C4-2B (cell line): ENCODE measurements around the gene SMIM10L2A.

ENCODE experiments used
- H3K27ac ChIP-seq: fragments of 450-650 bp; 2 replicates; pipeline ENCODE4 v1.5.1; 2017
- ZFX ChIP-seq: fragments of 450-650 bp; IDR thresholded peaks from 2 replicates; pipeline ENCODE4 v1.6.1; 2017
- TF ChIP-seq, protein P1 (sequence below): fragments of 450-650 bp; conservative IDR thresholded peaks from 2 replicates; pipeline ENCODE4 v1.5.1; 2017; ENCODE audit warnings: mild to moderate bottlenecking

SMIM10L2A gene

DNA sequence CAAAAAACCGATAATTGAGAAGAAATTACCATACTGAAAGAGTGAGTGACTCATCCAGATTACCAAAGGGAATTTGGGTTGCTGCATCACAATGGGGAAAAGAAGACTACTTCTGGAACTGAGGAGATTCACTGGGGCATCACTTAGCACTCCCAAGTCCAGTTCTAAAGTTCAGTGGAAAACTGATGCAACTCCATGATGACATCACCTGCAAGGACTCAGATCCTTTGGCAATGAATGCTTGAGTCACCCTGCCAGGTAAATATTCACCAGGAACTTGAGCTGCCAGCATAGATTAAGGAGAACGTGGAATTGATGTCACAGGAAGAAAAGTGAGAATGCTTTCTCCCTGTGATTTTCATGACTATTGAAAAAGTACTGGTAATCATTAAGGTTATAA is 32.0 kb upstream of the SMIM10L2A start:
- TF ChIP-seq, protein P1, sequence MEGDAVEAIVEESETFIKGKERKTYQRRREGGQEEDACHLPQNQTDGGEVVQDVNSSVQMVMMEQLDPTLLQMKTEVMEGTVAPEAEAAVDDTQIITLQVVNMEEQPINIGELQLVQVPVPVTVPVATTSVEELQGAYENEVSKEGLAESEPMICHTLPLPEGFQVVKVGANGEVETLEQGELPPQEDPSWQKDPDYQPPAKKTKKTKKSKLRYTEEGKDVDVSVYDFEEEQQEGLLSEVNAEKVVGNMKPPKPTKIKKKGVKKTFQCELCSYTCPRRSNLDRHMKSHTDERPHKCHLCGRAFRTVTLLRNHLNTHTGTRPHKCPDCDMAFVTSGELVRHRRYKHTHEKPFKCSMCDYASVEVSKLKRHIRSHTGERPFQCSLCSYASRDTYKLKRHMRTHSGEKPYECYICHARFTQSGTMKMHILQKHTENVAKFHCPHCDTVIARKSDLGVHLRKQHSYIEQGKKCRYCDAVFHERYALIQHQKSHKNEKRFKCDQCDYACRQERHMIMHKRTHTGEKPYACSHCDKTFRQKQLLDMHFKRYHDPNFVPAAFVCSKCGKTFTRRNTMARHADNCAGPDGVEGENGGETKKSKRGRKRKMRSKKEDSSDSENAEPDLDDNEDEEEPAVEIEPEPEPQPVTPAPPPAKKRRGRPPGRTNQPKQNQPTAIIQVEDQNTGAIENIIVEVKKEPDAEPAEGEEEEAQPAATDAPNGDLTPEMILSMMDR = no peak
- TF ChIP-seq ZFX = no peak
- H3K27ac ChIP-seq = no peak overlapping the region

DNA sequence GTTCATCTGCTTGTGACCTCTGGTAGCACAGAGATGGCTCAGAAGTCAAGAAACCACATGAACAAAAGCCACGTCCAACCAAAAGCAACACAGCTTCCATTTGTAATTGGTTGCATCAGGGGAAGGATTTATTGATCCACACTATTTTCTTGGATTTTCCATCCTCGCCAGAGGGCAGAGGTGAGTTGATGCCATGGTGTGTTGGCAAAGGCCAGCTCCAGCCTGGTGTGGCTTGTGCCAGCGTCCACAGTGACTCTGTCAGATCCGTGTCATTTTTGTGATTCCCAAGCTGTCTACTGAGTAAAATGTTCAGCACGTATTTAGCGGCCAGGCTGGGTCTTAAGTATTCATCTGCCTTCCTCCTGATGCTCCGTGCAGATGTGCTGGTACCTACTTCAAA is 30.0 kb upstream of the SMIM10L2A start:
- TF ChIP-seq, protein P1 = no peak
- no peak for TF ChIP-seq ZFX
- no peak overlapping the region for H3K27ac ChIP-seq

DNA sequence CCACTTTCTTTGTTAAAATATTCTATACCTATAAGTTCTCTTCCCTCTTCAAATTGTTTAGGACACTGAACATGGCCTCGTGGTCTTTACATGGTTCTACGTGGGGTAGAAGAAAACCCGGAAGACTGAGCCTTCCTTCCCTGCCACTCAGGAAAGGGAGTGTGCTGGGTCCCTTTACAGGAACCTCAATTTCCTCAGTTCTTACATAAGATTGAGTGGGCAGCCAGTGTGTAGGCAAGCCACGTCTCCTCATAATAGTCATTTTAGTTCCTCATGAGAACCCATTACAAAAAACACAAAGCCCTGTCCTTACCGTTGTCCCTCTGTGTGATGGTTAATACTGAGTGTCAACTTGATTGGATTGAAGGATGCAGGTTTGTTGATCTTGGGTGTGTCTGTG is 28.7 kb upstream of the SMIM10L2A start:
- no peak overlapping the region for H3K27ac ChIP-seq
- TF ChIP-seq ZFX = no peak
- TF ChIP-seq, protein P1 = no peak

DNA sequence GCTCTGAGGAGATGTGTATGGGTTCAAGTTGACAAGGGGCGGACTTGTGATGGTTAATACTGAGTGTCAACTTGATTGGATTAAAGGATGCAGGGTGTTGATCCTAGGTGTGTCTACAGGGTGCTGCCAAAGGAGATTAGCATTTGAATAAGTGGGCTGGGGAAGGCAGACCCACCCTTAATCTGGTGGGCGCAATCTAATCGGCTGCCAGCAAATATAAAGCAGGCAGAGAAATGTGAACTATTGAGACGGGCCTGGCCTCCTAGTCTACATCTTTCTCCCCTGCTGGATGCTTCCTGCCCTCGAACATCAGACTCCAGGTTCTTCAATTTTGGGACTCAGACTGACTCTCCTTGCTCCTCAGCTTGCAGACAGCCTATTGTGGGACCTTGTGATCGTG is 26.7 kb upstream of the SMIM10L2A start:
- TF ChIP-seq, protein P1 = no peak
- TF ChIP-seq ZFX = no peak
- no peak overlapping the region for H3K27ac ChIP-seq

DNA sequence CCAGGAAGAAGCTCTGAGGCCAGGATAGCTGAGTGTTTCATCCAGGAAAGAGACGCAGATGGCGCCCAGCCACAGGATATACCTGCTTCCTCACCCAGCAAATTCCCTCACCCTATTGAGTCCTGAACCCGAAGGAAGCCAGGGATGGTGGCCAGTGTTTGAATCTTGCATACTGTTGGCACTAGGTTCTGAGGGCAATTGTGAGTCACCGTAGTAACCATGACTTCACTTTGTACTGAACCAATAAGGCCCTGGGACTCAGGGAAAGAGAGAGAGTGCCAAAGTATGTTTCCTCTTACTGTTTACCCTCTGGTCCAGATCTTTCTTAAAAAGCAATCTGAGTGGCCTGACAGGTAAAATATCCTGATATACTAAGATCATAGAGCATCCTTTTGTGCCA is 25.6 kb upstream of the SMIM10L2A start:
- peak overlapping the region; percentile 45; the same call in 1 of the 2 replicates for H3K27ac ChIP-seq
- no peak for TF ChIP-seq ZFX
- TF ChIP-seq, protein P1 = no peak

DNA sequence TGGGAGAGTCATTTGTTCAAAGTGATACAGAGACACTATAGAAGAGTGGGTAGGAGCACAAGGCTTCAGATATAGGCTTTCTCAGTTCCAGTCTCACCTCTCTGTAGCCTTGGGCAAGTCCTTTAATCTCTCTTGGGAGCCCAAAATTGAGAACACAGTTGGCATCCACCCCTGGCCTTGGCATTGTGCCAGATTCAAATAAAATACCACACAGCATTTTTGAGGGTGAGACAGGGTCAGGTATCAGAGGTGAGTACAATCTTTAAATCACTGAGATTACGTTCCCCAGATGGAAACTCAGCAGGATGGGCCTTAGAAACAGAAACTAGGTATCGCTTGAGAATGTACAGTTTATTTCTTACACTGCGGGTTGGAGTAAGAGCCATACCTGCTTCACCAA is 25.2 kb upstream of the SMIM10L2A start:
- H3K27ac ChIP-seq = no peak overlapping the region; the same call in 1 of the 2 replicates
- no peak for TF ChIP-seq ZFX
- TF ChIP-seq, protein P1 = no peak

DNA sequence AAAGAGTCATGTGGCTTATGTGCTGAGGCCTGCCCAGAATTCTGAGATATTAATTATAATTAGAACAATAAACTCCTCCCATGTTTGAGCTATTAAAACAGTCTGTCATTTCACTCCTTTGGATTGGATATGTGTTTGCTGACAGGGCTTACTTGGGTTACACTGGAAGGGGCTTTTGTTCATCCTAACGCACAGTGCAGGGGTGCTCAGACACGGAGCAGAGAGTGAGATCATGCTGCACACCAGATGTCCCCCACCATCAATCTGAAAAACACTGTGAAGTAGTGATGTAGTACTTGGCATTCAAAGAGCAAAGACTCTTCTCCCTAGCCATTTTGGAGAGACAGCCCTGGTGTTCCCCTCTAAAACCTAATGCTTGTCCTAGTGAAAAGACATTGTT is 24.1 kb upstream of the SMIM10L2A start:
- no peak overlapping the region for H3K27ac ChIP-seq
- TF ChIP-seq, protein P1 = no peak
- TF ChIP-seq ZFX = no peak
